ENCODE results near the gene GRK5.

GRCh38 chr10:119282446-119282845 lies 75.1 kb downstream of the GRK5 start:
- no peak for TF ChIP-seq CTCF (IDR thresholded peaks at IDR 0.05)
- no peak for TF ChIP-seq ZFX (IDR thresholded peaks at IDR 0.05; ENCODE audit: borderline replicate concordance)
